ENCODE measurements around the gene SLC25A10.

SLC25A10 gene

DNA sequence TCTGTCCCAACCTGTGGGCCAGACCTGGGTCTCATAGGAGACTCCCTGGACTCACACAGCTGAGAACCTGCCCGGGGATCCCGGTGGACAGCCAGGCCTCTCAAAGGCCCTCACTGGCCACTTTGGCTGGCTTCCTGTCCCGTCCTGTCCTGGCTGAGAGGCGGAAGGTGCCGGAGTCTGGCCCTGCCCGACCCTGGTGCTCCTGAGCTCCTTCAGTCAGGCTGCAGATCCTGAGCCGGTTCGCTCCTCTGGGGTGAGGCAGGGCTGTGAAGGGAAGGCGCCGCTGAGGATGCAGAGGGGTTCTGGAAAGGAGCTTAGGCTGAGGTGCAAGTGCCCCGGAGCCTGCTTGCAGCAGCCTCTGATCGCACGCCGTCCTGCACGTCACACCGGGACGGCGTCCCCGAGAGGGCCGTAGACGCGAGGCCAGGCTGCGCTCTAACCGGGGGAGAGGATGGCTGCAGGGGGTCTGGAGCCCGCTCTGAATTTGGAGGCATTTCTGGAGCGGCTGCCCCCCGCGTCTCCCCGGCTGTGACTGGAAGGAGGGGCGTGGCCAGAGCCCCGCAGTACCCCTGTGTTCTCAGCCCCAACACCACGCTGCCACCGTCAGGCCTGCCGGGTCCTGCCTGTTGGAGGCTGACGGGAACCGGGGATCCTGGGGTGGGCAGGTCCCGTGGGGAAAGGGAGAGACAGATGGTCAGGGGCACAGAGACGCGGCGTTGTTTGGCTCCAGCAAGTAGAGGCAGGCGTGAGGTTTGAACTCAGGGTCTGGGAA, 24.1 kb upstream of the SLC25A10 start:
- DNase-seq: no peak

DNA sequence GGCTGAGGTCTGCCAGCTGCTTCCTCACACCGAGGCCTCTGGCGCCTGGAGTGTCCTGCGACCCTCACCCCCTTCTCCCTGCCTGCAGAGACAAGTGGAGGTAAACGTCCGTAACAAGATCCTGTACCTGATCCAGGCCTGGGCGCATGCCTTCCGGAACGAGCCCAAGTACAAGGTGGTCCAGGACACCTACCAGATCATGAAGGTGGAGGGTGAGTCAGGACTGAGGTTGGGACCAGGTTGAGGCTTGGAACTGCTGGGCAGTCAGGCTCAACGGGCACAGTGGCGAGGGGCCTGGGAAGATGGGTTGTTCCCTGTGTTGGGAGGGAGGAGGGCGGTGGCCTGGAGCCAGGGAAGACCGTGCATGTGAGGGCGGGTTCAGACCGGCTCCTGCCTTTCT, 23.5 kb upstream of the SLC25A10 start:
- DNase-seq: no peak

DNA sequence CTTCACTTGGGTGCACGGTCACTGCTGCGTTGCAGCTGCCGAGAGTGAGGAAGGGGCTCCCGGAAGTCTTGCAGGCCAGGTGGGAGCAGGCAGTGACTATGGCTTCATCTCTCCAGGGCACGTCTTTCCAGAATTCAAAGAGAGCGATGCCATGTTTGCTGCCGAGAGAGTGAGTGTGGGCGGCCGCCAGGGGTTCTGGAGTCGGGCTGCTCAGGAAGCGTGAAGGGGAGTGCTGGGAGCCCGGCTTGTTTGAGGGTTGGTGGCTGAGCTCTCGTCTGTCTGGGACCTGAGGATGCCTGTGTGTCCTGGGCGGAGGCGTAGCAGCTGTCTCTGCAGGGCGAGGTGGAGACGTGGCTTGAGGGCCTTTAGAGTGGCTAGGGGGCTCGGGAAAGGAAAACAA, 22.0 kb upstream of the SLC25A10 start:
- DNase-seq: no peak

DNA sequence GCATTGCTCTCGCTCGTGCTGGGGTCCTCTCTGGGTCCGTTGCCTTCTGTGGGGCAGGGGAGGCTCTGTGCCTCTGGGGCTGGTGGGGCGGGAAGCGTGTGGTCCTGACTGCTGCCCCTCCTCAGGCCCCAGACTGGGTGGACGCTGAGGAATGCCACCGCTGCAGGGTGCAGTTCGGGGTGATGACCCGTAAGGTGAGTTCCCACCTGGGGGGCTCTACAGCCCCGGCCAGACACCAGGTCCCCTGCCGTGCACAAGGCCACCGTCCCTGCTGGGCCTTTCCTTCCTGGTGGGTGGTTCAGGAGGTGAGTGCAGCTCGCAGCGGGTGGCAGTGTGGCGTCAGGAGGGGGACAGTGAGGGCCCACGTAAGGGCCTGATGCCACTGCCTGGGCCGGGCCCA, 21.5 kb upstream of the SLC25A10 start:
- no peak for DNase-seq

DNA sequence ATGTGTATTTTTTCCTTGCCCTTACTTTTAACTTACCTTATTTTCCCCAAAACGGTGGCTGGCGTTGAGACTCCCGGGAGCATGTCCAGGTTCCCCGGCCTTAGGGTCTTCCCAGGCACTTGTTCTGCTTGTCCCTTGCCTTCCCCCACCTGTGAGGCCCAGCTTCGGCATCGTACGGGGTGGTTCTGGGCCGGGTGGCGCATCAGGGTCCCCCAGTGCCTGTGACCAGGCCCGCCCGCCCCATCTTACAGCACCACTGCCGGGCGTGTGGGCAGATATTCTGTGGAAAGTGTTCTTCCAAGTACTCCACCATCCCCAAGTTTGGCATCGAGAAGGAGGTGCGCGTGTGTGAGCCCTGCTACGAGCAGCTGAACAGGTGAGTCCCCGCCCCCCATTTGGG, 20.9 kb upstream of the SLC25A10 start:
- DNase-seq: no peak

DNA sequence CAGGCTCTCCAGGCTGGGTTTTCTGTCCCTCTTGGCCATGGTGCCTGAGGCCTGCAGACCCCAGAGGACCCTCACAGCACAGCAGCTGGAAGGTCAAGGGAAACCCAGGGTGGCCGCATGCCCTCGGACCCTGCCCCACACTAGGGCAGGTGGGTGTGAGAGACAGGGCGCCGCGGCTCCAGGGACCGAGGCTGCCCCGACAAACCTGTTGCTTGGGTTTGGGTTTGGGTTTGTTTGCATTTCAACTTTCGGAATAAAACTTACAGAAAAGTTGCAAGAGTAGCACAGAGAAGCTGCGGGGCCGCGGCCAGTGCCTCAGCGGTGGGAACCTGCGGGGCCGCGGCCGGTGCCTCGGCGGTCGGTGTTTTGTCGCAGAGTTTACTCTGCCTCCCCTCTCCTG, 20.5 kb upstream of the SLC25A10 start:
- DNase-seq: no peak

DNA sequence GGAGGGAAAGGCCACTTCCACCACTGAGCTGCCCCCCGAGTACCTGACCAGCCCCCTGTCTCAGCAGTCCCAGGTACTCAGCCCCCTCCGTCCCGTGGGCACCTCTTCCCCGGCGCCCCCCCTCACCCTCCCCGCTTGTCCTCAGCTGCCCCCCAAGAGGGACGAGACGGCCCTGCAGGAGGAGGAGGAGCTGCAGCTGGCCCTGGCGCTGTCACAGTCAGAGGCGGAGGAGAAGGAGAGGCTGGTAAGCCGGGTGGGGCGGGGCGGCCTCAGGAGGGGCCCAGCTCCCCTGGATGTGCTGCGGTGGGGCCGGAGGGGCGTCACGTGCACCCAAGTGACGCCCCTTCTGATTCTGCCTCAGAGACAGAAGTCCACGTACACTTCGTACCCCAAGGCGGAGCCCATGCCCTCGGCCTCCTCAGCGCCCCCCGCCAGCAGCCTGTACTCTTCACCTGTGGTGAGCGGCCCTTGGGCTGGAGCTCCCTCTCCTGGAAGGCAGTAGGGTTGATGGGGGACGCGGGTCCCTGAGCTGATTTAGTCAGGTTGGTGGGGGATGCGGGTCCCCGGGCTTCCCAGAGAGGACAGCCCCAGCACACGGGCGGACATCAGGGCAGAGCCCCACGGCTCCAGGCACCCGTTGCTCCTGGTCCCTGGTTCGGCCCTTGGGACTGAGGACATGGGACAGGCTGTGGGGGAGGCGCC, 18.4 kb upstream of the SLC25A10 start:
- no peak for DNase-seq

DNA sequence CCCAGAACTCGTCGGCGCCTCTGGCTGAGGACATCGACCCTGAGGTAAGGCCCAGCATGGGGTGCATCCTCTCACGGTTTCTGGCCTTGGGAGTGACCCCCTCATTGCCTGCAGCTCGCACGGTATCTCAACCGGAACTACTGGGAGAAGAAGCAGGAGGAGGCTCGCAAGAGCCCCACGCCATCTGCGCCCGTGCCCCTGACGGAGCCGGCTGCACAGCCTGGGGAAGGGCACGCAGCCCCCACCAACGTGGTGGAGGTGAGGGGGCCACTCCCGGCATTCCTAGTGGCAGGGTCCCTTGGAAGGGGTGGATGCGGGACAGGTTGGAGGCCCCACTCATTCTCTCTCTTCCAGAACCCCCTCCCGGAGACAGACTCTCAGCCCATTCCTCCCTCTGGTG, 17.3 kb upstream of the SLC25A10 start:
- DNase-seq: no peak

DNA sequence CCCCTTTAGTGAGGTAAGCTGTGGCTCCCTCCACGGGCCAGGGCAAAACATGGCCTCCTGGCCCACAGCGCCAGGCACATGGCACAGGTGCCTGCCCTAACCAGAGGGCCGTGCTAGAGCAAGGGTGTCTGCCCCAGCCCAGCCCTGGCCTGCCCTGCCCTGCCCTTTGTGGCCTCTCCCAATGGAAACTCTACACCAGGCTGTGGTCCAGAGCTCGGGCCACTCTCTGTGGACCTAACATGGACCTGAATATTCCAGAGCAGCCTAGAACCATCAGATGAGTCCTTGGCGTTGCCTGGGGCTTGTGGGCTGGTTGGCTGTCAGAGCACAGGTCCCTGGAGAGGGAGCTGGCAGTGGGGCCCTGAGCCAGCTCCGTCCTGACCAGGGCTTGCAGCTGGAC, 16.9 kb upstream of the SLC25A10 start:
- DNase-seq: no peak

DNA sequence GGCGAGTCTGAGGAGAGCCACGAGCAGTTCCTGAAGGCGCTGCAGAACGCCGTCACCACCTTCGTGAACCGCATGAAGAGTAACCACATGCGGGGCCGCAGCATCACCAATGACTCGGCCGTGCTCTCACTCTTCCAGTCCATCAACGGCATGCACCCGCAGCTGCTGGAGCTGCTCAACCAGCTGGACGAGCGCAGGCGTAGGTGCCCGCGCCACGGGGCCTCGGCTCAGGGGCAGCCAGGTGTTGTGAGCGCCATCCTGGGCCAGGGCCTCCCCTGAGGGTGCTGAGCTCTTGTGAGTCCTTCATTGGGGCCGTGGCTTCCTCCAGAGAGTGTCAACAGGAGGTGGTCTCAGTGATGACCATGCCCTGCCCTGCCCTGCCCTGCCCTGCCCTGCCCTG, 16.3 kb upstream of the SLC25A10 start:
- no peak for DNase-seq

DNA sequence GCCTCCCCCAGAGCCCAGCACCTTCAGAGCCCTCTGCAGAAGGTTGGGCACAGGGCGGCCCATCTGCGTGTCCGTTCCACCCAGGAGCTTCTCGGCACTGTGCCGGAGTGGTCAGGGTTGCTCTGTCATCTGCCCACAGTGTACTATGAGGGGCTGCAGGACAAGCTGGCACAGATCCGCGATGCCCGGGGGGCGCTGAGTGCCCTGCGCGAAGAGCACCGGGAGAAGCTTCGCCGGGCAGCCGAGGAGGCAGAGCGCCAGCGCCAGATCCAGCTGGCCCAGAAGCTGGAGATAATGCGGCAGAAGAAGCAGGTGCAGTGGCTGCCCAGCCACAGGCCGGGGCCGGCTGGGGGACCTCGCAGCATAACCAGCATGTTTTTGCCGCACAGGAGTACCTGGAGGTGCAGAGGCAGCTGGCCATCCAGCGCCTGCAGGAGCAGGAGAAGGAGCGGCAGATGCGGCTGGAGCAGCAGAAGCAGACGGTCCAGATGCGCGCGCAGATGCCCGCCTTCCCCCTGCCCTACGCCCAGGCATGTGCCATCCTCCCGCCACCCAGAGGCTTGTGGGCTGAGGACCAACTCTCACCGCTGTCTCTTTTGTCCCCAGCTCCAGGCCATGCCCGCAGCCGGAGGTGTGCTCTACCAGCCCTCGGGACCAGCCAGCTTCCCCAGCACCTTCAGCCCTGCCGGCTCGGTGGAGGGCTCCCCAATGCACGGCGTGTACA, 15.7 kb upstream of the SLC25A10 start:
- DNase-seq: no peak

DNA sequence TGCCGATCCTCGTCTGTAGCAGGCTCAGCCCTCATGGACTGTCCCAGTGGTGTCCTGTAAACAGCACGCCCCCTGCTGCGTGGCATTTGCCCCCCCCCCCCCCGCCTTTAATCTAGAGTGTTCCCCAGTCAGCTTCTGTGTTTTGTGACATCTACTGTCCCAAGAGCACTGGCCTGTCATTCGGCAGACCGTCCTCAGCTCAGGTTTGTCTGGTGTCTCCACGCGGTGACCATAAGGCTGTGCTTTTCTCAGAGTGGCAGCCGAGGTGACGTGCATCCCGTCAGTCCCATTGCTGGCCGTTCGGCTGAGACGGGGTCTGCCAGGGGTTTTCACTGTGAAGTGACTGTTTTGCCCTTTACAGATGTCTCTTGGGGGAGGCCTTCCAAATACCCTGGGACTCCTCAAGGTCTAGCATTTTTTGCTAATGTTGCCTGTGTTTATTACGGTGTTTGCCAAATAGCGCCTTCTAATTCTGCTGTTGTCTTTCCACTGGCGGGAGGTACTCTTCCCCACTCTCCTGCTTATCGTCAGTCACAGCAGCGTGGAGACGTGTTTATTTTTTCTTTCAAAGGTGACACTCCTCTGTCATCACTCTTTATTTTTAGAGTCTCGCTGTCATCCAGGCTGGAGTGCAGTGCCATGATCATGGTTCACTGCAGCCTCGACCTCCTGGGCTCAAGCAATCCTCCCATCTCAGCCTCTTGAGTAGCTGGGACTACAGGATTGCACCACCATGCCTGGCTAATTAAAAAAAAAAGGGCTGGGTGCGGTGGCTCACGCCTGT, 14.6 kb upstream of the SLC25A10 start:
- no peak for DNase-seq

DNA sequence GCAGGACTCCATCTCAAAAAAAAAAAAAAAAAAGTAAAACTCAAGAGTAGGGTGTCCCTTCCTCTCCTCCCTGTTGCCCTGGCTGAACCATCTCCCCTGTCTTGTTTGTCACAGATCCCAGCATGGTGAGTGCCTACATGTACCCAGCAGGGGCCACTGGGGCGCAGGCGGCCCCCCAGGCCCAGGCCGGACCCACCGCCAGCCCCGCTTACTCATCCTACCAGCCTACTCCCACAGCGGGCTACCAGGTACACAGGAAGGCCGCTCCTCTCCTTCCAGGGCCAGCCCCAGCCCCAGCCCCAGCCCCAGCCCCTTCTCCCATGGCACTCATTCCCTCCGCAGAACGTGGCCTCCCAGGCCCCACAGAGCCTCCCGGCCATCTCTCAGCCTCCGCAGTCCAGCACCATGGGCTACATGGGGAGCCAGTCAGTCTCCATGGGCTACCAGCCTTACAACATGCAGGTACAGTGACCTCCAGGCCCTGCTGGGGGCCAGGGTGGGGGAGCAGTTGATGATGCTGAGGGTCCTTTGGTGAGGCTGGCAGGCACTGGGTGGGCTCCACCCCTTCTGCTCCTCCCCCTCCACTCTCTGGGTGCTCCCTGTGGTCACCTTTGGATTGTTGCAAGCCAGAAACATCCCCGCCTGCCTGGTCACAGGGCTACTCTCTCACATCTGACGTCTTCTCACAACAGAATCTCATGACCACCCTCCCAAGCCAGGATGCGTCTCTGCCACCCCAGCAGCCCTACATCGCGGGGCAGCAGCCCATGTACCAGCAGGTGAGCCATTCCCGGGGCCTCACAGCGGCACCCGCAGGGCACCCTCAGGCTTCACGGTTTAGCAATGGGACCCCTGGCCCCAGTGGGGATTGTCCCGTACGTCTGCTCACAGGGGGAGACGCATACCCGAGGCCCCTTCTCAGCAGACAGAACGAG, 11.5 kb upstream of the SLC25A10 start:
- no peak for DNase-seq

DNA sequence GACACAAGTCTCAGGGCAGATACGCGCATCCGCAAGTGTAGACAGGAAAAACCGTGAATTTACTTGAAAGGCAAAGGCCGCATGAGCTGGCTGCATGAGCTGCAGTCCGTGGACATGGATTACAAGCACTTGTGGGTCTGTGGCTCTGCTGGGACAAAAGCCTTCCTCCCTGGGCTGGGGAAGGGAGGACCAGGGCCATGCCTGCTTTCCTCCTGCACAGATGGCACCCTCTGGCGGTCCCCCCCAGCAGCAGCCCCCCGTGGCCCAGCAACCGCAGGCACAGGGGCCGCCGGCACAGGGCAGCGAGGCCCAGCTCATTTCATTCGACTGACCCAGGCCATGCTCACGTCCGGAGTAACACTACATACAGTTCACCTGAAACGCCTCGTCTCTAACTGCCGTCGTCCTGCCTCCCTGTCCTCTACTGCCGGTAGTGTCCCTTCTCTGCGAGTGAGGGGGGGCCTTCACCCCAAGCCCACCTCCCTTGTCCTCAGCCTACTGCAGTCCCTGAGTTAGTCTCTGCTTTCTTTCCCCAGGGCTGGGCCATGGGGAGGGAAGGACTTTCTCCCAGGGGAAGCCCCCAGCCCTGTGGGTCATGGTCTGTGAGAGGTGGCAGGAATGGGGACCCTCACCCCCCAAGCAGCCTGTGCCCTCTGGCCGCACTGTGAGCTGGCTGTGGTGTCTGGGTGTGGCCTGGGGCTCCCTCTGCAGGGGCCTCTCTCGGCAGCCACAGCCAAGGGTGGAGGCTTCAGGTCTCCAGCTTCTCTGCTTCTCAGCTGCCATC, 10.6 kb upstream of the SLC25A10 start:
- no peak for DNase-seq

DNA sequence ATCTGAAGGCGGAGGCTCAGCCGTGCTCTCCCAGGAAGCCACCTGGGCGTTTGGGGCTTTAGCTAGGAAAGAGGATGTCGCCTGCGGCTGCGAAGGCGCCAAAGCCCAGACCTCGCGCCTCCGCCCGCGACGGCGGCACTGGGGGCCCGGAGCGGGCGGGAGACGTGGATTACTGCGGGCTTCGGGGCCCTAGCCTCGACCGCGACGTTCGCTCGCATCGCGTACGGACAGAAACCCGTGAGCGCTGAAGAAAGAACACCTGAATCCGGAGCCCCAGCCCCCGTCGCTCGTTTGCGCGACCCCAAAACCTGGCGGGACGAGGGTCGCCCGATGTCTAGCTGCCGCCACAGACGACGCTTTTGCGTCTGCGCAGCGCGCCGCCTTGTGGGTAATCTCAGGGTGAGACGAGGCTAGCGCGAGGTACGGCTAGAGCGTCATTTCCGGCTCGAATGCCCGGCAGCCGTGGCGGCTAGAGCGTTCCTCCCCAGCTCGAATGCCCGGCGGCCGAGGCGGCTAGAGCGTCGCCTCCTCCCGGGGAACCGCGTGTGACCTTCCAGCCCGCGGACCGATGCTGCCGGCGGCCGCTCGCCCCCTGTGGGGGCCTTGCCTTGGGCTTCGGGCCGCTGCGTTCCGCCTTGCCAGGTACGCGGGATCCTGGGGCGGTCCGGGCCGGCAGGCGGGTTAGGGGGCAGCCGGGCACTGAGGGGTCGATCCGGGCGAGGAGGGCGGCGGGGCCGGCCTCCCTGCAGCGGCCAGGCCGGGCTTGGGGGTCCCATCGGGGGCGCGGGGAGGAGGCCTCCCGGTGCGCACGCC, 8.9 kb upstream of the SLC25A10 start, which contains the start of gene MRPL12:
TSS of gene MRPL12 (plus strand) at position 434 of the 813 bp plus-strand sequence. CDS start at position 569, 135 bp downstream.
- DNase-seq: peak; percentile 78

DNA sequence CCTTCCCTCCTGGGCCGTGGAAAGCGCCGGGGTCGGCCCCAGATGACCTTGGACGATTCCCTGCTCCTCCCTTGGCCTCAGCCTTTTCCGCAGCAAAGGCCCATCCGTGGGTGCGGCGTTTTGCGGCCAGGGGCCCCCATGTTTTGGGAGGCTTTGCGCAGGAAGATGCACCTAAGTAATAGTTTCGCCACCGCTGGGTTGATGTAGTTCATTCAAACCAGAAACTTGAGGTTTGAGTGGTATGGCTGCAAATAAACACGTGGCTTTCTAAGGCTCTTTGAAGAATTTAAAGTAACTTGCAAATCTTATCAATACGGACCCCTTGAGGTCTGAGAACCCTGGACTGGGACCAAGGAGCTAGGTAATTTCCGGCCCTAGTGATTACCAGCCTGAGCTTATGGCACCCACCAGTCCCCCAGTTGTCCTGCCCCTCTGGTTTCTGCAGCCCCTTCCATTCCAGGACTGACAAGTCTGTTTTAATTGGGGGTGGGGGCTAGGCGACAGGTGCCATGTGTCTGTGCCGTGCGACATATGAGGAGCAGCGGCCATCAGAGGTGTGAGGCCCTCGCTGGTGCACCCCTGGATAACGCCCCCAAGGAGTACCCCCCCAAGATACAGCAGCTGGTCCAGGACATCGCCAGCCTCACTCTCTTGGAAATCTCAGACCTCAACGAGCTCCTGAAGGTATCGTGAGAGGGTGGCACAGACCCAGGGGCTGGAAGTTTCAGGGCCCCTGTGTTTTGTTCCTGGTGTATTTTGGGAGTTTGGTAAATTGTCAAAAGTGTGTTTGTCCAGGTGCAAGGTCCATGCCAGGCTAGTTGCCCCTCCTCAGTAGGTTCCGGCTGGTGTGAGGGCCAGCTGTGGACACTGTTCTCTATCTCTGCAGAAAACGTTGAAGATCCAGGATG, 8.1 kb upstream of the SLC25A10 start:
- no peak for DNase-seq

DNA sequence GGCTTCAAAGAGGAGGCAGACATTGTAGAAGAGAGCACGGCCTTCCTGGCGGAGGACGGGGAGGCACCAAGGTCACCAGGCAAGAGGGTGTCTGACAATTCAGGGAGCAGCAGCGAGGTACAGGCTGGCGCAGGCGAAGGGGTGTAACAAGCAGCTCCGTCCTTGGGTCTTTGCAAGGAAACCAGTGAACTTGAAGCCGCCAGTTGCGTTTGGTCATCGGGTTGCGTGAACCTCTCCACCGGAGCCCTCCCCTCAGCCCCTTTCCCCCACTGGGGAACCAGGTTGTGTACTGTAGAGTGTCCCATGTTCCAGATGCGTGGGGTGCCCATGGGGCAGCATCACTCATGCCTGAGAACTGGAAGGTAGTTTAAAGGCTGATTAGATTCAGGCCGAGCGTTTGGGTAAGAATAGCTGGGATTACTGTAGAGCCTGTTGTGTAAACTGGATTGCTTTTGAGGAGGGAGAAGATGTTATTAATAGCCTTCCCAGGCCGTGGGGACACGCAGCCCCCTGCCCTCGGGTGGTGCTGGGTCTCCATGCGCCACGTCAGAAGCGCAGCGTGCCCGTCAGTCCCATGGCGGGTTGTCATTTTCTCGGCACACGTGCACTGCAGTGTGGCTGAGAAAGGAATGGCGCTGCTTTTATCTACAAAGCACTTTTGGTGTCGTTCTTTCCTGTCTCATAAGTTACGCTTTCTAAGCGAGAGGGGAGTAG, 6.4 kb upstream of the SLC25A10 start:
- DNase-seq: no peak

DNA sequence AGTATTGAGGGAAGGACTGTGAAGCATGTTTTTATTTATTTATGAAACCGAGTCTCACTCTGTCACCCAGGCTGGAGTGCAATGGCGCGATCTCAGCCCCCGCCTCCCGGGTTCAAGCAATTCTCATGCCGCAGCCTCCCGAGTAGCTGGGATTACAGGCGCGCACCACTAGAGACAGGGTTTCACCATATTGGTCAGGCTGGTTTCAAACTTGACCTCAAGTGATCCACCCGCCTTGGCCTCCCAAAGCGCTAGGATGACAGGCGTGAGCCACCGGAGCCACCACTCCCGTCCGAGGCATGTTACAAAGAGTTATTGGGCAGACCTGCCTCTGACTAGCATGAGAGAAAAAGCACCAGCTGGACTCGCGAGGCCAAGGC, 5.9 kb upstream of the SLC25A10 start:
- no peak for DNase-seq
